ENCODE data around the gene IPO11. TPM values are rescaled to one million over a fixed set of nuclear protein-coding genes. Genes with fewer than 3 reads are reported as not detected.

Gene IPO11
- total and polyA plus RNA-seq, 2 of the 13 experiments (the other 11 are each of a cell fraction or from before 2014, with no cell fraction given), result 13.9 to 24.4 TPM

DNA sequence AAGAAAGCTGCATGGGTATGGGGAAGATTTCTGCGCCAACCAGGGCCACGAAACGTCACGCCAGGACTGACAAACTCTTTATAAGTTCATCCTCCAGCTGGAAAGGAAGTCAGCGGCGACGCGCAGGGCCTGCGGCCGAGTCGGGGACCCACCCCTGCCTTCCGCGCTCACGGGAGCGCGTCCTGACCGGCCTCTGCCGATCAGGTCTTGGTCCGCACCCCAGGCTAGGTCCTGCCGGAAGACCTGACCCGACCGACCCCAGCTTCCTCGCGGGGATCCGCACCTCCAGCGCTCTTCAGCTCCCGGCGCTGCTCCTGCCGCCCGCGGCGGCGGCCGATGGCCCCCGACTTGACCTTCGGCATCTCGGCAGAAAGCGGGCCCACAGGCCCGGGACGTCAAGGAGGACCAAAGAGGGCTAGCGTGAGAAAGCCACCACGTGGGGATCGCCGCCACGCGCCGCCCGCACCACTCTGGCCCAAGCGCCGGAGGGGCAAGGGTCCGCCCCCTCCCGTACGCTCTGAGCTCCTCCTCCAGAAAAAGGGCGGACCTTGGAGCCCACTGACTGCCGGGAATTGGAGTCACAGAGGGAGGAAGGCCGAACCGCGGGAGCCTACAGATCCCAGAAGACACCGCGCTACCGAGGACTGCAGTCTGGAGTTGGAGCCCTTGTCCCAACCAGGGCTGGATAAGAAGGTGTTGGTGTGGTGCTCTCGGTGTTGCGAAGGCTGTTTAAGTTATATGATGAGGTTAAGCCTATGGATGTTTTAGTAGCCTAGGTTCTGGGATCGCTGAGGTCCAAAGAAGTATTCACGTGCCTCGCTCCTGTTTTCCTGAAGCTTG lies 8.9 kb upstream of the IPO11 start, which contains the start of gene DIMT1 (continued):
- TF ChIP-seq ARNT2 (CRISPR knock-in tag; IDR thresholded peaks at IDR 0.05; ENCODE audit: low read depth), result peak; percentile 91
- TF ChIP-seq, protein P1, sequence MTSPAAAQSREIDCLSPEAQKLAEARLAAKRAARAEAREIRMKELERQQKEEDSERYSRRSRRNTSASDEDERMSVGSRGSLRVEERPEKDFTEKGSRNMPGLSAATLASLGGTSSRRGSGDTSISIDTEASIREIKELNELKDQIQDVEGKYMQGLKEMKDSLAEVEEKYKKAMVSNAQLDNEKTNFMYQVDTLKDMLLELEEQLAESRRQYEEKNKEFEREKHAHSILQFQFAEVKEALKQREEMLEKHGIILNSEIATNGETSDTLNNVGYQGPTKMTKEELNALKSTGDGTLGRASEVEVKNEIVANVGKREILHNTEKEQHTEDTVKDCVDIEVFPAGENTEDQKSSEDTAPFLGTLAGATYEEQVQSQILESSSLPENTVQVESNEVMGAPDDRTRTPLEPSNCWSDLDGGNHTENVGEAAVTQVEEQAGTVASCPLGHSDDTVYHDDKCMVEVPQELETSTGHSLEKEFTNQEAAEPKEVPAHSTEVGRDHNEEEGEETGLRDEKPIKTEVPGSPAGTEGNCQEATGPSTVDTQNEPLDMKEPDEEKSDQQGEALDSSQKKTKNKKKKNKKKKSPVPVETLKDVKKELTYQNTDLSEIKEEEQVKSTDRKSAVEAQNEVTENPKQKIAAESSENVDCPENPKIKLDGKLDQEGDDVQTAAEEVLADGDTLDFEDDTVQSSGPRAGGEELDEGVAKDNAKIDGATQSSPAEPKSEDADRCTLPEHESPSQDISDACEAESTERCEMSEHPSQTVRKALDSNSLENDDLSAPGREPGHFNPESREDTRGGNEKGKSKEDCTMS (CRISPR knock-in tag; conservative IDR thresholded peaks at IDR 0.05), result 0 out of 2 replicates have a peak, but pooled peaks have one; percentile 28
- no peak for TF ChIP-seq ZNF530 (CRISPR knock-in tag; IDR thresholded peaks at IDR 0.05; ENCODE audit: low read depth)
- TF ChIP-seq, protein P2, sequence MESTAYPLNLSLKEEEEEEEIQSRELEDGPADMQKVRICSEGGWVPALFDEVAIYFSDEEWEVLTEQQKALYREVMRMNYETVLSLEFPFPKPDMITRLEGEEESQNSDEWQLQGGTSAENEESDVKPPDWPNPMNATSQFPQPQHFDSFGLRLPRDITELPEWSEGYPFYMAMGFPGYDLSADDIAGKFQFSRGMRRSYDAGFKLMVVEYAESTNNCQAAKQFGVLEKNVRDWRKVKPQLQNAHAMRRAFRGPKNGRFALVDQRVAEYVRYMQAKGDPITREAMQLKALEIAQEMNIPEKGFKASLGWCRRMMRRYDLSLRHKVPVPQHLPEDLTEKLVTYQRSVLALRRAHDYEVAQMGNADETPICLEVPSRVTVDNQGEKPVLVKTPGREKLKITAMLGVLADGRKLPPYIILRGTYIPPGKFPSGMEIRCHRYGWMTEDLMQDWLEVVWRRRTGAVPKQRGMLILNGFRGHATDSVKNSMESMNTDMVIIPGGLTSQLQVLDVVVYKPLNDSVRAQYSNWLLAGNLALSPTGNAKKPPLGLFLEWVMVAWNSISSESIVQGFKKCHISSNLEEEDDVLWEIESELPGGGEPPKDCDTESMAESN (CRISPR knock-in tag; conservative IDR thresholded peaks at IDR 0.05), result peak; percentile 95
- TF ChIP-seq ZNF563 (CRISPR knock-in tag; IDR thresholded peaks at IDR 0.05), result peak; percentile 90
- TF ChIP-seq ZNF430 (CRISPR knock-in tag; IDR thresholded peaks at IDR 0.05), result 0 out of 2 replicates have a peak, but pooled peaks have one; percentile 61
- TF ChIP-seq ZNF703 (CRISPR knock-in tag; IDR thresholded peaks at IDR 0.05; ENCODE audit: borderline replicate concordance), result peak; percentile 79; the same call in 1 of the 2 replicates
- no peak for TF ChIP-seq ZNF549 (CRISPR knock-in tag; IDR thresholded peaks at IDR 0.05)
- peak; percentile 78 for TF ChIP-seq GATAD1 (CRISPR knock-in tag; IDR thresholded peaks at IDR 0.05)
- peak; percentile 76 for TF ChIP-seq CHCHD3 (CRISPR knock-in tag; IDR thresholded peaks at IDR 0.05)
- TF ChIP-seq RFX3 (CRISPR knock-in tag; IDR thresholded peaks at IDR 0.05), result 0 out of 2 replicates have a peak, but pooled peaks have one; percentile 9
- TF ChIP-seq ZNF446 (CRISPR knock-in tag; IDR thresholded peaks at IDR 0.05), result peak; percentile 61; the same call in 1 of the 2 replicates
- no peak for TF ChIP-seq ZNF354B (CRISPR knock-in tag; IDR thresholded peaks at IDR 0.05)
- TF ChIP-seq SMARCC2 (IDR thresholded peaks at IDR 0.05), result no peak
- no peak for TF ChIP-seq MBD4 (IDR thresholded peaks at IDR 0.05; ENCODE audit: borderline replicate concordance, low read length)
- TF ChIP-seq, protein P3, sequence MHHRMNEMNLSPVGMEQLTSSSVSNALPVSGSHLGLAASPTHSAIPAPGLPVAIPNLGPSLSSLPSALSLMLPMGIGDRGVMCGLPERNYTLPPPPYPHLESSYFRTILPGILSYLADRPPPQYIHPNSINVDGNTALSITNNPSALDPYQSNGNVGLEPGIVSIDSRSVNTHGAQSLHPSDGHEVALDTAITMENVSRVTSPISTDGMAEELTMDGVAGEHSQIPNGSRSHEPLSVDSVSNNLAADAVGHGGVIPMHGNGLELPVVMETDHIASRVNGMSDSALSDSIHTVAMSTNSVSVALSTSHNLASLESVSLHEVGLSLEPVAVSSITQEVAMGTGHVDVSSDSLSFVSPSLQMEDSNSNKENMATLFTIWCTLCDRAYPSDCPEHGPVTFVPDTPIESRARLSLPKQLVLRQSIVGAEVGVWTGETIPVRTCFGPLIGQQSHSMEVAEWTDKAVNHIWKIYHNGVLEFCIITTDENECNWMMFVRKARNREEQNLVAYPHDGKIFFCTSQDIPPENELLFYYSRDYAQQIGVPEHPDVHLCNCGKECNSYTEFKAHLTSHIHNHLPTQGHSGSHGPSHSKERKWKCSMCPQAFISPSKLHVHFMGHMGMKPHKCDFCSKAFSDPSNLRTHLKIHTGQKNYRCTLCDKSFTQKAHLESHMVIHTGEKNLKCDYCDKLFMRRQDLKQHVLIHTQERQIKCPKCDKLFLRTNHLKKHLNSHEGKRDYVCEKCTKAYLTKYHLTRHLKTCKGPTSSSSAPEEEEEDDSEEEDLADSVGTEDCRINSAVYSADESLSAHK (CRISPR knock-in tag; IDR thresholded peaks at IDR 0.05; ENCODE audit: borderline replicate concordance), result no peak
- peak; percentile 57 for TF ChIP-seq HNF4A (CRISPR knock-in tag; IDR thresholded peaks at IDR 0.05)
- 0 out of 2 replicates have a peak, but pooled peaks have one; percentile 54 for TF ChIP-seq IRX3 (CRISPR knock-in tag; IDR thresholded peaks at IDR 0.05; ENCODE audit: borderline replicate concordance, low read depth)
- TF ChIP-seq ZNF441 (CRISPR knock-in tag; IDR thresholded peaks at IDR 0.05; ENCODE audit: borderline replicate concordance), result peak; percentile 81
- peak; percentile 87; the same call in 1 of the 2 replicates for TF ChIP-seq SIN3A (IDR thresholded peaks at IDR 0.05; ENCODE audit: borderline replicate concordance, low read depth, low read length)
- peak; percentile 76; the same call in 1 of the 2 replicates for TF ChIP-seq EEA1 (CRISPR knock-in tag; IDR thresholded peaks at IDR 0.05; ENCODE audit: borderline replicate concordance)

Data from HepG2 (cell line).